Loucy (cell line): ENCODE data around the gene FRZB.

Experiments used
- H2AFZ ChIP-seq: fragments of 200-600 bp; sonication (generic); 2 replicates; pipeline ENCODE4 v1.6.0; 2016; ENCODE audit warnings: antibody characterized with exemption, mild to moderate bottlenecking, low read length, moderate library complexity
- H3F3A ChIP-seq: fragments of 200-600 bp; 2 replicates; pipeline ENCODE4 v1.6.0; 2016; ENCODE audit warnings: antibody characterized with exemption, low read depth, mild to moderate bottlenecking
- H3K27me3 ChIP-seq: fragments of 200-600 bp; sonication (generic); 2 replicates; pipeline ENCODE4 v1.6.1; 2014; ENCODE audit warnings: low read length, mild to moderate bottlenecking; ENCODE audit not compliant: insufficient read depth, poor library complexity, severe bottlenecking
- H3K36me3 ChIP-seq: fragments of 200-600 bp; sonication (generic); 2 replicates; pipeline ENCODE4 v1.6.1; 2016; ENCODE audit warnings: low read length; ENCODE audit not compliant: insufficient read depth
- H3K4me1 ChIP-seq: fragments of 200-600 bp; sonication (generic); 2 replicates; pipeline ENCODE4 v1.5.1; 2014; ENCODE audit warnings: low read length, mild to moderate bottlenecking; ENCODE audit not compliant: insufficient read depth, poor library complexity, severe bottlenecking
- H3K4me2 ChIP-seq: fragments of 200-600 bp; sonication (generic); 2 replicates; pipeline ENCODE4 v1.6.0; 2014; ENCODE audit warnings: antibody characterized with exemption, low read length, low read depth, mild to moderate bottlenecking; ENCODE audit not compliant: poor library complexity, severe bottlenecking
- H3K4me3 ChIP-seq: fragments of 200-600 bp; sonication (generic); 2 replicates; pipeline ENCODE4 v1.5.1; 2014; ENCODE audit warnings: low read length, mild to moderate bottlenecking, mixed read lengths; ENCODE audit not compliant: poor library complexity, severe bottlenecking
- H3K79me2 ChIP-seq: fragments of 200-600 bp; sonication (generic); 2 replicates; pipeline ENCODE4 v1.6.1; 2014; ENCODE audit warnings: low read length; ENCODE audit not compliant: insufficient read depth
- H3K9ac ChIP-seq: fragments of 200-600 bp; sonication (generic); 2 replicates; pipeline ENCODE4 v1.6.0; 2014; ENCODE audit warnings: mild to moderate bottlenecking, low read depth, low read length, moderate library complexity; ENCODE audit not compliant: poor library complexity, severe bottlenecking
- H3K9me2 ChIP-seq: fragments of 200-600 bp; sonication (generic); replicated peaks from 2 replicates; pipeline ENCODE4 v1.6.1; 2016; ENCODE audit warnings: low read depth, low read length, mixed read lengths
- H3K9me3 ChIP-seq: fragments of 200-600 bp; sonication (generic); 2 replicates; pipeline ENCODE4 v1.6.1; 2014; ENCODE audit warnings: mild to moderate bottlenecking, antibody characterized with exemption, low read length, low read depth; ENCODE audit not compliant: insufficient read depth
- H4K20me1 ChIP-seq: fragments of 200-600 bp; sonication (generic); 2 replicates; pipeline ENCODE4 v1.6.0; 2014; ENCODE audit warnings: antibody characterized with exemption, low read length, mild to moderate bottlenecking; ENCODE audit not compliant: insufficient read depth, poor library complexity, severe bottlenecking
- CTCF ChIP-seq: fragments of 200-600 bp; sonication (generic); conservative IDR thresholded peaks from 2 replicates; pipeline ENCODE4 v1.5.1; 2014; ENCODE audit warnings: mild to moderate bottlenecking, antibody characterized with exemption, low read length
- EZH2phosphoT487 ChIP-seq: fragments of 200-600 bp; IDR thresholded peaks from 2 replicates; pipeline ENCODE4 v1.6.1; 2018; ENCODE audit warnings: antibody characterized with exemption, mild to moderate bottlenecking, moderate library complexity, borderline replicate concordance

Gene FRZB

GRCh38 chr2:182864949-182865570 lies 1.4 kb downstream of the FRZB start:
- no peaks in the 10 kb centered on the region for H3K36me3 ChIP-seq
- no peaks in the 10 kb centered on the region for H3F3A ChIP-seq
- H3K4me1 ChIP-seq = peaks cover 6% of the 10 kb centered on the region
- H2AFZ ChIP-seq = no peak overlapping the region
- no peaks in the 10 kb centered on the region for H3K9me2 ChIP-seq
- H3K9me3 ChIP-seq = no peaks in the 10 kb centered on the region
- H3K4me2 ChIP-seq = no peak overlapping the region
- no peaks in the 10 kb centered on the region for H4K20me1 ChIP-seq
- no peak overlapping the region for H3K4me3 ChIP-seq
- H3K9ac ChIP-seq = no peak overlapping the region
- TF ChIP-seq CTCF = no peak
- no peak for TF ChIP-seq EZH2phosphoT487
- no peaks in the 10 kb centered on the region for H3K79me2 ChIP-seq
- no peaks in the 10 kb centered on the region for H3K27me3 ChIP-seq

- Histone ChIP-seq H3F3A (no peaks in the 10 kb centered on the region), H3K36me3 (no peaks in the 10 kb centered on the region), H2AFZ (no peak overlapping the region), H3K79me2 (no peaks in the 10 kb centered on the region), H4K20me1 (no peaks in the 10 kb centered on the region), H3K4me3 (no peak overlapping the region), H3K4me2 (no peak overlapping the region), H3K9me3 (no peaks in the 10 kb centered on the region), H3K27me3 (no peaks in the 10 kb centered on the region), H3K4me1 (peaks cover 6% of the 10 kb centered on the region), H3K9me2 (no peaks in the 10 kb centered on the region), H3K9ac (no peak overlapping the region)
- TF ChIP-seq CTCF (no peak), EZH2phosphoT487 (no peak)
These were observed 2.8 kb downstream of the FRZB start for GRCh38 chr2:182863642-182864041.

- no peaks in the 10 kb centered on the region for H3K79me2 ChIP-seq
- no peaks in the 10 kb centered on the region for H3F3A ChIP-seq
- no peaks in the 10 kb centered on the region for H3K36me3 ChIP-seq
- H2AFZ ChIP-seq = no peak overlapping the region
- H3K9me3 ChIP-seq = no peaks in the 10 kb centered on the region
- no peak for TF ChIP-seq EZH2phosphoT487
- TF ChIP-seq CTCF = no peak
- H3K4me2 ChIP-seq = no peak overlapping the region
- no peak overlapping the region for H3K9ac ChIP-seq
- H3K27me3 ChIP-seq = no peaks in the 10 kb centered on the region
- H3K4me3 ChIP-seq = no peak overlapping the region
- H3K9me2 ChIP-seq = no peaks in the 10 kb centered on the region
- H3K4me1 ChIP-seq = peaks cover 6% of the 10 kb centered on the region
- H4K20me1 ChIP-seq = no peaks in the 10 kb centered on the region
These were observed 4.3 kb downstream of the FRZB start for GRCh38 chr2:182862091-182862490.
